GM18508 (cell line): ENCODE results near the gene XRCC4.
"Not testable (repeated sequence)": the region's sequence is repeated elsewhere in the genome, so short reads cannot be mapped to it uniquely, and the experiment has no call there.

Experiments used
- ATAC-seq: cut with Tn5 transposase; IDR thresholded peaks from one replicate; pipeline ENCODE4 v1.9.1; 2021; ENCODE audit warnings: moderate number of reproducible peaks; ENCODE audit not compliant: insufficient read depth, unreplicated experiment

Gene XRCC4

DNA sequence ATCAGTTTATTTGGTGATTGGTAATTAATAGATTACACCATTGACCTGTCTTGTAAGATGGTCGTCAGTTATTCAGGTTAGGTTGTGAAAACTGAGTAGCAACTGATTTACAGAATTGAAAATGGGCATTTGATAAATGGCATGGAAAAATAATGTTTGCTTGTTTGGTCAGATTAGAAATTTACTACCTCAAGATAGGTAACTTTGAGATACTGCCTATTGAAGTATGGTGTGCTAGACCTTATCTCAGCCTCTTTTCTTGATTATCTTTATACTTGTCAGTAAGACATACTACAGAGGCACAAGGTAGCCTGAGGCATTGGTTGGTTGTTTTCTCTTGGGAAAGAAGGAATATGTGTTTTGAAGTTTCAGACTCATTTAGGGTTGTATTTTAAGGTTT lies 174.5 kb downstream of the XRCC4 start:
- ATAC-seq: no peak

DNA sequence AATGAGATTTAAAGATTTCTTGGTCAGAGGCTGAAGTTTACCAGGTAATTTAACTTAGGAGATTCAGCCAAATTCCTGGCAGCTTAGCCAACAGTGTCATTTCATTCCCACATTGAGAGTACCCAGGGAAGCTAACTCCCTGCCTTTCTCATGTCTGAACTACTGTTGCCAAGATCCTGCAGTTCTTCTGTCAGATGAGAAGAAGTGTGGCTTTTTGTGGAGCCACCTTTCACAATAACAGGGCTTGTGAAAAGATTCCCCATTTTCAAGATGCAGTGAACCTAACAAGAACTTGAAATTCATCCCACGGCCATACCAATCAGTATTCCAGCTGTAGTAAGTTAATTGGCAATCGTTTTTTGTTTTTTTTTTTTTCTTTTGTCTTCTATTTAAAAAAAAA lies 176.4 kb downstream of the XRCC4 start:
- ATAC-seq: no peak

DNA sequence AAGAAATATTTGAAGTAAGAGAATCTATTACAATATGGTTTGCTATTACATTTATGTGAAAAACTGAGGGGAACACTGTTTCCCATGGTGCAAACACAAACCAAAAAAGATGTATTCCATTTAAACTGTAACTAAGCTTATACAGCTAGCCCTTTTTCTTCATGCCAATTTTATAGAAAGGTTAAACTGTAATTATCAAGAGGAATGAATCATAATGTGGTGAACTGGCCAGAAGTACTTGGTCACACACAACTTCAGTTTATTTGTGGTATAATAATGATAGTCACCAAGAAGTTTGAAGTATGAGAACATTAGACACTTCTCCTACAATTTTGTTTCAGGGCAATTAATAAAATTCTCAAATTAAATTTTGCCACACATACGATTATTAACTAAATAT lies 177.9 kb downstream of the XRCC4 start:
- no peak for ATAC-seq

DNA sequence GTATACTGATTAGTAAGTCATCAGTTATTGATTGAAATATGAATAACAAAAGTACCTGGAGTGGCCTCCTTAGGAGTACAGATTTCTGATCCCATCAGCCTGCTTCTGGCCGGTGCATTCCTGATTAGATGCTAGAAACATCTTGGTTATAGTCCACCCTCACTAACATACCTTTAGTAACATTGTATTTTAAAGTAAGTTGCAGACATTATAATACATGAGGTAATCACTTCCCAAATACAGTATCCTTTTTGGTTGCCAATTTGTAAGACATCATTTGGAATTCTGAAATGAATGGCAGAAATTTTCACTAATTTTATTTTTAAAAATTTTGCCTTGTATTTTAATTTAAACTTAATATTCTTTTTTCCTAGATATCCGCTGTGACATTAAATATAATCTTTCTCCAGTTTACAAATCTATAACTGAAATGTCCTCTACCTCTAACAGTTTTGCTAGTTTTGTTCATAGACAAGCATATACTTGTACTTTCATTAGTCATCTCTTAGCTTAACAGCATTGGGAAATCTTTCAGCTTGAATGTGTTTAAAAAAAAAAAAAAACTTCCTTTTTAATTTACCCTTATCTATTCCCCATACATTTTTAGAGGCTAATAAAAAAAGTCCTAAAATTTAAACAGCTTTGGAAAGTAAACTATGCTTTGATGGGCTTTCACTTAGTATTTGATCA lies 178.9 kb downstream of the XRCC4 start:
- no peak for ATAC-seq

DNA sequence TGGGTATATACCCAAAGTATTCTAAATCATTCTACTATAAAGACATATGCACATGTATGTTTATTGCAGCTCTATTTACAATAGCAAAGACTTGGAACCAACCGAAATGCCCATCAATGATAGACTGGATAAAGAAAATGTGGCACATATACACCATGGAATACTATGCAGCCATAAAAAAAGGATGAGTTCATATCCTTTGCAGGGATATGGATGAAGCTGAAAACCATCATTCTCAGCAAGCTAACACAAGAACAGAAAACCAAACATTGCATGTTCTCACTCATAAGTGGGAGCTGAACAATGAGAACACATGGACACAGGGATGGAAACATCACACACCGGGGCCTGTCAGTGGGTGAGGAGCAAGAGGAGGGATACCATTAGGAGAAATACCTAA lies 180.3 kb downstream of the XRCC4 start:
- not testable (repeated sequence) for ATAC-seq

DNA sequence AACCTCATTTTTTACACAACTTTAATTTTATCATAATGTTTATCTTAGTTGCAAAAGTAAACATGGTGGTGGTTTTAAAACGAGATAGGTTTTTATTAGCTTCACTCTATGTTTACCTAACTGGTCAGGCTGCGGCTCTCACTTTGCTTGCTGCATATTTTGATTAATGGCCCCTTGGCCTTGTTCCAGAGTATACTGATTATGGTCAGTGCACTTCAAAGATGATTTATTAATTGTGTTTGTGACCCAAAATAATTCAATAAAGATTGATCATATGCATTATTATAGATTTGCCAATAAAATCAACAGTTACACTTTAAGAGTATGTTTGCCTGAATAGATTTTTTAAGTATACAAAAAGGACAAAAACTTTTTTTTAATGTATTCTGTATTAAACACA lies 188.0 kb downstream of the XRCC4 start:
- no peak for ATAC-seq

DNA sequence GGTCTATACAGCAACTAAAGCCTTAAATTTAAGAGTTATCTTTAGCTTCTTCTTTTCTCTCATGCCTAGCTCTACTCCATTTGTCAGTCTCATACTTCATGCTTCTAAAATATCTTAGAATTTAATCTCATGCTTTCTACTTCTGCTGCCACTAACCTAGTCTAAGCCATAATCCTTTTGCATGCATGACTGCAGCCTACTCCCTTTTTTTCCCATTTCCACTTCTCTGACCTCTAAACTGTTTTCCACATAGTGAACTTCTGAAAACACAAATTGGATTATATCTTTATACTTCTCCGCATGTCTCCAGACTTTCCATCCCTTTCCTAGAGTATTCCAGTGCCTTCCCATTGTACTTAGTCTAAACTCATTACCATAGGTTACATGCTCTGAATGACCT lies 193.0 kb downstream of the XRCC4 start:
- ATAC-seq: no peak

DNA sequence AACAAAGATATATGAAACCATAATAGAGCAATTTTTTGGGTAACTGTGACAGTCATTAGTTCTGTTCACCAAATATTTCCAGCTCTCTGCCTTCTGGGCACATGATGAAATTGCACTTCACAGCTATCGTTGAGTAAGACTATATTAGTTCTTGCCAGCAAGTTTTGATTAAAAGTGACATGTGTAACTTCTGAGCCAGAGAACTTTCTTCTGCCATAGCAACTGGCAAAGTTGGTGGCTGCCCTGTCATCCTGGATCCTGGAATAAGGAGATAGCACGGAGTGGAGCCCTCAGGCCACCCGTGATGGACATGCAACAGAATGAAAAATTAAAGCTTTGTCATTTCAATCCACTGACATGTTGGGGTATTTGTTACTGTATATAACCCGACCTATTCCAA lies 199.8 kb downstream of the XRCC4 start:
- no peak for ATAC-seq

DNA sequence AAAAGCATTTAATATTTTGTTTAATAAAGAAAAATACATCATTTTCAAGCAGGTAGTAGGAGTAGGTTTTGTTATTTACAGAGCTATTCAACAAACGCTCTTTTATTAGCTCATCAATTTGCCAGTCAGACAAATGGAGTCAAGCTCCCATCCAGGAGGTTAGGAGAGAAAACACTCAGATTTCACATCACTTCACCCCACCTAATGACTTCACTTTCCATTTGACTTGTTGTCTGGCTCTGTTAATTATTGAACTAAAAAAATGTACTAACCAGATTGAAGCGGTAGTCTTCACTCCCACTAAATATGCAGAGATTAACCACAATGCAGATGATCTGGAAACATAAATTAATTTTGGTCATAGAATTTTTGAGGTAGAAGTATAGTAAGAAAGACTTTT lies 200.6 kb downstream of the XRCC4 start:
- ATAC-seq: peak; percentile 88

DNA sequence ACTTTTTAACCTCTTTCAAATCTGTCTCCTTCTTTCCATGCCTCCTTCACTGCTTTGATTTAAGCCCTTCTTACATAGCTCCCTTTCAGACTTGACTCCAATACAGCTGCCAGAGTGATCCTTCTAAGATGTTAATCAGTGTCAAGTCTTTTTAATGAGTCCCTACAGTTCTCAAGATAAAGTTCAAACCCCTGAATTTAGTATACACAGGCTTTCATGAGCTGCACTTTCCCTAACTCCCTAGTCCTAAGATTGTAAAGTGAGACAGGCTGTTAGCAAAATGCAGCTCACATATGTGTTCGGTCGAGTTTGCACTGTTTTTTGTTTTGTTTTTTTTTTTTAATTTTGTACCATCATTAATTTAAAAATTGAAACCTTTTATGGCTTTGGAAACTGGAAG lies 203.8 kb downstream of the XRCC4 start:
- no peak for ATAC-seq

DNA sequence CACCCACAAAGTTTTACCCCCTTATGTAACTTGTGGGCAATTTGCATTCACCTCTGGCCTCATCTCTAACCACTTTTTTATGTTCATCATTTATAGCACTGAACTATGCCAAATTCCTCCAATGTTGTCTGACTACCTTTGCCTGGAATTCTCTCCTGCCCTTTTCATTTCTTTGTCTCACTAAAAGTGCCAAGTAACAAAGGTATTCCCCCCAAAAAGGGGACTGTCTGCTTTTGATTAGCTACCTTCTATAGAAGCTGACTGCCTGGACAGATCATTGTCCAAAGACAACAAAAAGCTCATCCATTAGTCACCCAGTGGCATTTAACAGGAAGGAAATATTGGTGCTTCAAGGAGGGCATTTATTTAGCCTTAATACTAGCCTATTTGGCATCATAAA lies 204.3 kb downstream of the XRCC4 start:
- no peak for ATAC-seq

DNA sequence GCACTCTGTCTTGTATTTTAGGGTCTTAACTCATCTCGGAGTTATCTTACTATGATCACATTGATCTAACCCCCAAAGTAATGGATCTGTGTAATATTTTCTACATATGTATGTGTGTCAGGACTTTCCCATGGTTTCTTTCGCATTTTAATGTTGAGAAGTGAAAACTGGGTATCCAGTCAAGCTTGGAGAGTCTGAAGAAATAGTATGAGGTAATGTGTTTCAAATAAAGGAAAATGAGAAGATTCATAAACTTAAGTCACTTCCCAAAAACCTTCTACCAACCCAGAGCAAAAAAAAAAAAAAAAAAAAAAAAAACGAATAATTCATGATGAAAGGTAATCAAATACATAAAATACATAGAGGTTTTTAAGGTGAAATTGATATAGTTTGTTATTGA lies 206.4 kb downstream of the XRCC4 start:
- no peak for ATAC-seq

DNA sequence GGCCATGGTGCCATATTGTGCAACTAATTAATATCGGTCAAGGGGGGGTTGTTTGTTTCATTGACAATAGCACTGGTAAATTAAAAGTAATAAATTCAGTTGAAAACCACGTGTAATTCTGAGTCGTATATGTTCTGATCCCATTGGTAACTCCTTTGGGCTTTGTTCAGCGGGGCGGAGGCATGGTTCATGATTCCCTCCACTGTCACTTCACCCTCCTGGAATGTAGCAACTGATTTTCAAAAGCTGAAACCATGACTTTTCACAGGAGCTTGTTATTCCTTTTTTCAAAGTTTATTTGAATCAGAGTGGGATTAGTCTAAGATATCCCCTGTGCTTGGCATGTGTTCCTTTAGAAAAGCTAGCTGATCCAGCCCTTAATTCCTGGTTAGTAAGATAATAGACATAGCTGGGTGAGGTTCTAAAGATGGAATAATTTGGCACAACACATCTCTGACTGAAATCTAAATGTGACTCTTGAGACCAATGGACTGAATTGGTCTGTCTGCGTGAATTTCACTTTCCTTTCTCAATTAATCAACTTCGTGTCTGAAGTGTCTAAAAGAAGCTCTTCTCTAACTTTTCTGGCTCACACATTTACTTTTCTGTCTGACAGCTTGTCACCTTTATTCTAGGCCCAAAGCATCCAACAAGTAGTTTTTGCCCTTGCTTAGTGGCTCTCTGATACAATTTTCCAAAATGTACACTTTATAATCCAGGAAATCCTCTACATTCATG lies 208.5 kb downstream of the XRCC4 start:
- ATAC-seq: no peak

DNA sequence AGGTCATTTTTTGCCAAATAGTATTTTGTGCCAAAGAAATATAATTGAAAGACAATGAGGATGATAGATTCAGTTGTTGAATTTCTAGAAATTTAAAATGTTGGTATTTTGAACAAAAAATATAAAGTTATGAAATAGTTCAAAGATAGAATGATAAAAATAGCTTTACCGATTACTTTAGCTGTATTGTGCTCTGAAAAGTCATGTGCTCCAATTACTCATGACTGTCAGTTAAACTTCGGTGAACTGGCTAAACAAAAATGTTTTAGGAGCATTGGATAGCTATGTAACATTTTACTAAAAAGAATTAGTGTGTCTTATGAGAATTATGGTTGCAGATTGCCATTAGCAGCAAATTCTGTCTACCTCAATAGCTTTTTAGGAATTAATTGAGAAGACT lies 216.9 kb downstream of the XRCC4 start:
- ATAC-seq: no peak

DNA sequence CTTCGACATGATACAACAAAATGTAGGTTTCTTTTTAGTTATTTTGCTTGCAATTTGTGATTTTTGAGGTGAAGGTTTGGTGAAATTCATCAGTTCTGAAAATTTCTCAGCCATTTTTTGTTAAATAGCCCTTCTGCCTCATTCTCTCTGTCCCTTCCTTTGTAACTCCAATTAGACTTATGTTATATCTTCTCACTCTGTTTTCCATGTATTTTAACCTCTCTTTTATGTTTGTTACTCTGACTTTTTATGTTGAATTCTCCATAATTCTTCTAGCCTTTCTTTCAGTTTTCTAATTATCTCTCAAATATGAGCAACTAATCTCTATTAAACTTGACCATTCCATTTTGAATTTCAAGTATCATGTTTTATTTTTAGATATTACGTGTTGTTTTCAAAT lies 222.0 kb downstream of the XRCC4 start:
- ATAC-seq: no peak

DNA sequence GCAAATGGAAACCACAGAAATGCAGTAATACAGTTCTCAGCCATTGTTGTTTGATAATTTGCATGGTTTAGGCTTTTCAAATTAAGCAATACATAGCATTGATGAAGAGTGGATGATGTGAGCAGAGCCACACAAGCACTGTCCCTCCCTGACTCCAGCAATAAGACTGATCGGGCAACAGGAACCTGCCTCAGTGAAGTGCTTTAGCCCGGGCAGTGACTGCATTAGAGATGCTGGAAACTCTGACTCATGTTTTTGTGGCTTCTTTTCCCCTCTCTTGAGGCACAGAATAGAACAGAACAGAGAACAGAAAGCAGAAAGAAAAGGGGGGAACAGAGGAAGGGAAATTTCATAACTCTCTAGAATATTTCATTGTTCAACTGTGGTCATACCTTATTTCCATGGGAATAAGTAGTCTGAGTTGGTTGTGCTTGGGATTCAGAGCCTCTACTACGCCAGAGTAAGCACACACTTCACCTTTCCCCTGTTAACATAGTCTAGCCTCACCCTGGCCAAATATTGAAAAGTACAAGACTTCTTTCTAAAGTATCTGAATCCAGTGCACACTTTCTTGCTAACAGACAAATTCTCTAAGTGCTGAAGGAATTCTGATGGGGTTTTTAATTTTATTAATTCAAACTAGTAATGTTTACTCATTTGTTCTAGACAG lies 229.4 kb downstream of the XRCC4 start:
- peak; percentile 96 for ATAC-seq

DNA sequence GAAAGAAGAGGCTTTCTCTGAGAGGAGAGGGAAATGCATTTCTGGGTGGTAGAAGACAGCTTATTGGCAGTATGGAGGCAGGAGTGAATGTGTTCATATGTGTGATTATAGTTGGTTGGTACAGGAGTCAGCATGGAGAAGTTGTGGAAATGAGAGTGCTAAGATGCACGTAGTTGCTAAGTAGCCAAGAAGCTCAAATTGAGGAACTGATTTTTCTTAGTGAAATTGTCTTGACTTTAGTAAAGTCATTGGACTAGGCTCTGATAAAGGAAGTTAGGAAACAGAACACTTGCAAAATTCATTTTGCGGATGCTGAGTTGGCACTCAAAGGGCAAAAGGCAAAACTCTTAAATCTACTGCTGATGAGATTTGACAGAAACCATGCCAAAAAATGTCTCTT lies 235.3 kb downstream of the XRCC4 start:
- ATAC-seq: no peak

DNA sequence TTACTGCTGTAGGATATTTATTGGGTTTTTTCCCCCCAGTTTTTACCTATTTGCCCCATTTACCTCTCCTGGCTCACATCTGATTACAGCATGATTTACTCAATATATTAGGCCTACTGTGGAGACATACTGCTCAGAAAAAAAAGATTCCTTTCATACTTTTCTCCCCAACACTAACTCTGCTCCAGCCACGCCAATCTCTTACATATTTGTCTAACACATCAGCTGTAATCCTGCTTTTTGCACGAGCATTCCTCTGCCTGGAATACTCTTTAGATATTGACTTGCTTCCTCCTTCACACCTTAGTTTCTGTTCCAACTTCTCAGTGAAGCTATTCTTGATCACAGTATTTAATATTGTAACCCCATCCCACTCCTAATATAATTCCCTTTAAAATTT lies 236.1 kb downstream of the XRCC4 start:
- ATAC-seq: no peak

DNA sequence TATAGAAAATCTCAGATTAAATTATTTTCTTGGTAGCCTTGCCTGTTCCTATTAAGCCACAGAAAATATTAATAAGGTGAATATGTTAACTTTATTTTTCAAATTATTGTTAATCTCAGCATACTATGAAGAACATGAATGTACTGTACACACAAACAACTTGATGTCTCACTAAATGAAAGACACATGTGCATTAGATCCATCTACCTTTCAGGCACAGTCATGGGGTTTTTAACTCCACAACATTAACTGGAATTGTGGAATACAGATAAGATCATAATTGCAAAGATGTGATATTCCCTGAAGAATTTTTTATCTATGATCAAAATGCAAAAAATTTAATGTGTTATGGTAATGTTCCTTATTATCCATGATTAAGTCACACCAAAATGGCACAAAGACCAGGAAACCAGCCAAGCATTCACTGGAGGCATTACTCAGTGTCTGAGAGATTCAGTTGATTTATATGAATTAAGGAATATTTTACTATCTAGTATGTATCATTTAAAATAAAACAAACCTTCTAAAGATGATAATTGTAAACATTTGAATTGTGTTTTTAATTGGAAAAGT lies 244.2 kb downstream of the XRCC4 start:
- no peak for ATAC-seq

DNA sequence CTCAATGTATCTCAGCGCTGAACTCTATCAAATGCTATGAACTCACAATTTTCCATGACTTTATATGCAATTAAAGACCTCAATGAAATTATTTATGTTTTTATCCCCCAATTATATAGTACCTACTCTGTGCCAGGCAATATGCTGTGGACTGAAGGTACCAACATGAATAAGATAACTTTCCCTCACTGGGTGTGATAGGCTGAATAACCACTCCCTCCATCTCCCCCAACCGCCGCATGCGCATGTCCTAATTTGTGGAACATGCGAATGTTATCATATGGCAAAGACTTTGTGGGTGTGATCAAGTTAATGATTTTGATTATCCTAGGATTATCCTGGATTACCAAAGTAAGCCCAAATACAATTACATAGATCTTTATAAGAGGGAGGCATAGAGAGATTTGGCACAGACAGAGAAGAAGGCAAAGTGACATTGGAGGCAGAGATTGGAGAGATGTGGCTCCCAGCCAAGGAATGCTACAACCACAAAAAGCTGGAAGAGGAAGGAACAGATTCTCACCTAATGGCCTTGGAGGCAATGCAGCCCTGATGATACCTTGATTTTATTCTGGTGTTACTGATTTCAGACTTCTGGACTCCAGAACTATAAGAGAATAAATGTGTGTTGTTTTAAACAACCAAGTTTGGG lies 245.1 kb downstream of the XRCC4 start:
- ATAC-seq: no peak
